ENCODE results near the gene PHETA2.

- TF ChIP-seq, protein P1, sequence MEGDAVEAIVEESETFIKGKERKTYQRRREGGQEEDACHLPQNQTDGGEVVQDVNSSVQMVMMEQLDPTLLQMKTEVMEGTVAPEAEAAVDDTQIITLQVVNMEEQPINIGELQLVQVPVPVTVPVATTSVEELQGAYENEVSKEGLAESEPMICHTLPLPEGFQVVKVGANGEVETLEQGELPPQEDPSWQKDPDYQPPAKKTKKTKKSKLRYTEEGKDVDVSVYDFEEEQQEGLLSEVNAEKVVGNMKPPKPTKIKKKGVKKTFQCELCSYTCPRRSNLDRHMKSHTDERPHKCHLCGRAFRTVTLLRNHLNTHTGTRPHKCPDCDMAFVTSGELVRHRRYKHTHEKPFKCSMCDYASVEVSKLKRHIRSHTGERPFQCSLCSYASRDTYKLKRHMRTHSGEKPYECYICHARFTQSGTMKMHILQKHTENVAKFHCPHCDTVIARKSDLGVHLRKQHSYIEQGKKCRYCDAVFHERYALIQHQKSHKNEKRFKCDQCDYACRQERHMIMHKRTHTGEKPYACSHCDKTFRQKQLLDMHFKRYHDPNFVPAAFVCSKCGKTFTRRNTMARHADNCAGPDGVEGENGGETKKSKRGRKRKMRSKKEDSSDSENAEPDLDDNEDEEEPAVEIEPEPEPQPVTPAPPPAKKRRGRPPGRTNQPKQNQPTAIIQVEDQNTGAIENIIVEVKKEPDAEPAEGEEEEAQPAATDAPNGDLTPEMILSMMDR (IDR thresholded peaks at IDR 0.05), result no peak
- no peak for TF ChIP-seq POLR2A (IDR thresholded peaks at IDR 0.05)
These were observed 7.1 kb upstream of the PHETA2 start for GRCh38 chr22:42066937-42067336.

All from testis (tissue), 2 donors.